Left lung (tissue), 10 donors: ENCODE data around the gene CHN1. TPM values are rescaled to one million over a fixed set of nuclear protein-coding genes. Genes with fewer than 3 reads are reported as not detected.

Experiments
- ATAC-seq: fragments of 200-7000 bp; cut with Tn5 transposase; one replicate; pipeline ENCODE4 v1.9.1; 2020; ENCODE audit warnings: moderate library complexity
- DNase-seq, 4 donors: peaks; one replicate each; pipeline ENCODE4 v3.0.0-alpha.2; 2013 to 2020
- H3K27ac ChIP-seq, 2 donors: fragments of 200-600 bp; sonication (generic) in 1 of 2; one replicate each; pipeline versions ENCODE4 v1.5.0 to v1.8.0; 2020 to 2021
- H3K27me3 ChIP-seq, 2 donors: fragments of 200-600 bp; sonication (generic) in 1 of 2; one replicate each; pipeline versions ENCODE4 v1.5.0 to v1.8.0; 2020 to 2021
- H3K36me3 ChIP-seq, 2 donors: fragments of 200-600 bp; sonication (generic) in 1 of 2; one replicate each; pipeline versions ENCODE4 v1.5.0 to v1.8.0; 2020 to 2021
- H3K4me1 ChIP-seq, 2 donors: fragments of 200-600 bp; one replicate each; pipeline ENCODE4 v1.8.0; 2021
- H3K4me3 ChIP-seq, 2 donors: fragments of 200-600 bp; sonication (generic) in 1 of 2; one replicate each; pipeline versions ENCODE4 v1.5.0 to v1.8.0; 2020 to 2021; ENCODE audit warnings: mild to moderate bottlenecking in 1 of 2
- H3K9me3 ChIP-seq, 2 donors: fragments of 200-600 bp; sonication (generic) in 1 of 2; one replicate each; pipeline versions ENCODE4 v1.5.0 to v1.8.0; 2020 to 2021
- CTCF ChIP-seq, 2 donors: fragments of 200-600 bp; sonication (generic) in 1 of 2; IDR thresholded peaks; one replicate each; pipeline versions ENCODE4 v1.5.0 to v1.8.0; 2021; ENCODE audit warnings: antibody characterized with exemption in 2 of 2
- intact Hi-C, 2 donors: fragments of 100-400 bp; cut with DNase I; formaldehyde crosslinking; loops; one replicate each; pipeline versions ENCODE4 v1.11.2 to v1.14.2; 2022
- polyA plus RNA-seq, 6 donors: library from polyadenylated mRNA; unstranded; fragments of 120-200 nt; gene quantifications; one replicate each; pipeline ENCODE4 v1.2.1, GENCODE V29; 2013; ENCODE audit not compliant: insufficient read length in 6 of 6
- total RNA-seq, 2 donors: library from RNA; stranded (reverse); fragmentation: NEBNext Ultra II Directional; extraction: Animal tissue kit (Norgen Biotek cat#: 25700); gene quantifications; one replicate each; pipeline ENCODE4 v1.2.1, GENCODE V29; 2021
- donor health status: DM: no; HTN: yes; CAD: no.
- donor health status: DM: no; HTN: no; CAD: no.

Gene CHN1
- total and polyA plus RNA-seq, 8 donors, result 27.4 to 170 (median 99.9) TPM

GRCh38 chr2:175039490-175039889 lies 34.3 kb upstream of the CHN1 start:
- ATAC-seq (no peak), DNase-seq (no peak)
- no peak for TF ChIP-seq CTCF (IDR thresholded peaks at IDR 0.05)
- H3K4me1 ChIP-seq, result peaks cover 0 to 4% of the 10 kb centered on the region in 2 donors
- no peaks in the 10 kb centered on the region for H3K36me3 ChIP-seq
- intact Hi-C loops, result no loop called here
- H3K27me3 ChIP-seq, result no peaks in the 10 kb centered on the region
- H3K27ac ChIP-seq, result no peak overlapping the region
- H3K9me3 ChIP-seq, result no peaks in the 10 kb centered on the region
- no peak overlapping the region for H3K4me3 ChIP-seq

GRCh38 chr2:175039031-175039430 lies 33.9 kb upstream of the CHN1 start:
- ATAC-seq (no peak), DNase-seq (no peak)
- no peaks in the 10 kb centered on the region for H3K27me3 ChIP-seq
- TF ChIP-seq CTCF (IDR thresholded peaks at IDR 0.05), result no peak
- no peak overlapping the region for H3K27ac ChIP-seq
- peaks cover 0 to 4% of the 10 kb centered on the region in 2 donors for H3K4me1 ChIP-seq
- H3K9me3 ChIP-seq, result no peaks in the 10 kb centered on the region
- H3K36me3 ChIP-seq, result no peaks in the 10 kb centered on the region
- no peak overlapping the region for H3K4me3 ChIP-seq
- intact Hi-C loops, result no loop called here

GRCh38 chr2:175037941-175038340 lies 32.8 kb upstream of the CHN1 start:
- TF ChIP-seq CTCF (IDR thresholded peaks at IDR 0.05), result no peak
- ATAC-seq, result no peak

GRCh38 chr2:175036582-175037018 lies 31.4 kb upstream of the CHN1 start:
- Histone ChIP-seq H3K4me3 (no peak overlapping the region), H3K27me3 (no peaks in the 10 kb centered on the region), H3K9me3 (no peaks in the 10 kb centered on the region), H3K27ac (no peak overlapping the region), H3K36me3 (no peaks in the 10 kb centered on the region), H3K4me1 (peaks cover 0 to 4% of the 10 kb centered on the region in 2 donors)
- DNase-seq (peak in 2 of 4 donors; percentile 3 to 17), ATAC-seq (peak; percentile 61)
- intact Hi-C loops, result no loop called here
- TF ChIP-seq CTCF (IDR thresholded peaks at IDR 0.05), result peak; percentile 13 to 35

More at GRCh38 chr2:175037941-175038340, 32.8 kb upstream of the CHN1 start:
- no peak for DNase-seq
- H3K9me3 ChIP-seq, result no peaks in the 10 kb centered on the region
- H3K36me3 ChIP-seq, result no peaks in the 10 kb centered on the region
- H3K27me3 ChIP-seq, result no peaks in the 10 kb centered on the region
- H3K4me1 ChIP-seq, result peaks cover 0 to 4% of the 10 kb centered on the region in 2 donors
- H3K4me3 ChIP-seq, result no peak overlapping the region
- no peak overlapping the region for H3K27ac ChIP-seq
- intact Hi-C loops, result no loop called here

GRCh38 chr2:175035806-175036205 lies 30.6 kb upstream of the CHN1 start:
- no peaks in the 10 kb centered on the region for H3K36me3 ChIP-seq
- H3K4me1 ChIP-seq, result peaks cover 0 to 4% of the 10 kb centered on the region in 2 donors
- intact Hi-C loops, result no loop called here
- H3K9me3 ChIP-seq, result no peaks in the 10 kb centered on the region
- DNase-seq, result no peak
- TF ChIP-seq CTCF (IDR thresholded peaks at IDR 0.05), result no peak
- H3K4me3 ChIP-seq, result no peak overlapping the region
- ATAC-seq, result no peak
- H3K27ac ChIP-seq, result no peak overlapping the region
- H3K27me3 ChIP-seq, result no peaks in the 10 kb centered on the region
